ENCODE results near the gene IDS.

The IDS gene

DNA sequence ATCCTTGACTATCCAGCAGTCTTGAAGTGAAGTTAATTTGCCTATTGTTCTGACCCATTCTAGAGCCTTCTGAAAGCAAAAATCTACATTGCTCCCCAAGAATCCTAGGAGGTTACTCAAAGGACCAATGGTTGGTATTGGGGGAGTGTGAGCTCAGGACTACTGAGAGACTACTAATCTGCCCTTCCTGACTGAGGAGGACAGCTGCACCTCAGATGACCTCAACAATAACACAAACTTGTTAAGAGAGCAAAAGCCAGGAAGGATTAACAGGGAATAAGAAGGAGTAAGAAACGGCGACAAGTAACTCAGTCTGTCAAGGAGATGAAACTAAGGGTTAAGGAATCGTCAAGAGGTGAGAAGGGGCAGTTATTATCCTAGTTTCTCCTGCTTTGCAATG, 43.4 kb downstream of the IDS start:
- TF ChIP-seq CTCF (IDR thresholded peaks at IDR 0.05) = no peak

GRCh38 chrX:149458586-149458985, 46.5 kb downstream of the IDS start:
- TF ChIP-seq CTCF (IDR thresholded peaks at IDR 0.05) = no peak

DNA sequence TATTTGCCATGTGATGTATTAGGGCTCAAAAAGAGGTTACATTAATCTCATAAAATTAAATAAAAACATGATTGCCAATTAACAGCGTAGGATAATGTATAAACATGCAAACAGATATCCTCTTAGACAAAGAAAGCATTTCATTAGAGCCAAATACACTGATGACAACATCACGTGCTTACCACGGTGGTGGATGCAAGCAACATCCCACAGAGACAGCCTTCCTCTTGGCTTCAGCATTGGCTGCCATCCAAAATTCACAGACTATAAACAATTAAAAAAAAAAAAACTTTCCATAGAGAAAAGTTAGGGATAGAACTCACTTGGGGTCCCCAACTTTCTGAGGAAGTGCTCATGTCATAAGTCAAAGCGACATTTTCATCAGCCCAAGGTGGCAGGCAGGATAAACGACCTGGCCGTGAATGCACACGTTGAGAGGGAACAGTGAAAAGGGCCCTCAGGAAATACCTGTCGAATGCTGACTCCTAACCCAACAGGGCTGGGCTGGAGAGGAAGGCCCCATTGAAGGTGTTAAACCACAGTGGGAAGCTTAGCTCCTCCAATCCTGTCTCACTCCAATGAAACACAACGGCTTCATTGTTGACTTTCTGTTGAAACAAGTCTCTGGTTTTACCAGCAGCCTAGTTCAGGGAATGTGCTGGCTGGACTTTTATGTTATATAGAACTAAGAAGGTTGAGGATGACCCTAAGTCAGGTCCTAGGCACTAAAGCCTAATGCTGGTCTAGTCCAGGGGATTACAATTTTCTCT, 48.4 kb downstream of the IDS start:
- no peak for TF ChIP-seq CTCF (IDR thresholded peaks at IDR 0.05)

DNA sequence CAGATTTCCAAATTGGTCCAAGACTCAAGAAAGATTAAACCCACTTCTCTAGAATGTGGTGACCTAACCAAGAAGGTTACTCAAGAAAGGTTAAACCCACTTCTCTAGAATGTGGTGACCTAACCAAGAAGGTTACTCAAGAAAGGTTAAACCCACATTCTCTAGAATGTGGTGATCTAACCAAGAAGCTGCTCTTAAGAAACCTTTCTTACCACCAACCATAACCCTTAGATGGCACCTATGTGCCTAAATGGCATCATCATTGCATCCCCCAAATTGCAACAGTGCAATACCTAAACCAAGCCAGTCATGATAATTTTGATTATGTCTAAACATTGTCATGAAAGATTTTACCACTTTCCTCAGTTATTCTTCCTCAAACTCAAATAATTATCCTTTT, 49.2 kb downstream of the IDS start:
- TF ChIP-seq CTCF (IDR thresholded peaks at IDR 0.05) = no peak

- no peak for TF ChIP-seq CTCF (IDR thresholded peaks at IDR 0.05)
Measured at GRCh38 chrX:149453906-149454822, 50.9 kb downstream of the IDS start.

- TF ChIP-seq CTCF (IDR thresholded peaks at IDR 0.05) = no peak
Measured at GRCh38 chrX:149453030-149453429, 52.1 kb downstream of the IDS start.

- no peak for TF ChIP-seq CTCF (IDR thresholded peaks at IDR 0.05)
Measured at GRCh38 chrX:149433451-149433850, 71.7 kb downstream of the IDS start.

Data from LNCAP (cell line).